NCI-H2081 treated with DMSO at 0.1 percent for 48 hours (cell line): ENCODE results near the gene CFTR.
"Not testable (repeated sequence)": the region's sequence is repeated elsewhere in the genome, so short reads cannot be mapped to it uniquely, and the experiment has no call there.

Source experiments
- DNase-seq: peaks from one replicate; lab custom pipeline; 2025; lab: John Stamatoyannopoulos, UW

The CFTR gene

DNA sequence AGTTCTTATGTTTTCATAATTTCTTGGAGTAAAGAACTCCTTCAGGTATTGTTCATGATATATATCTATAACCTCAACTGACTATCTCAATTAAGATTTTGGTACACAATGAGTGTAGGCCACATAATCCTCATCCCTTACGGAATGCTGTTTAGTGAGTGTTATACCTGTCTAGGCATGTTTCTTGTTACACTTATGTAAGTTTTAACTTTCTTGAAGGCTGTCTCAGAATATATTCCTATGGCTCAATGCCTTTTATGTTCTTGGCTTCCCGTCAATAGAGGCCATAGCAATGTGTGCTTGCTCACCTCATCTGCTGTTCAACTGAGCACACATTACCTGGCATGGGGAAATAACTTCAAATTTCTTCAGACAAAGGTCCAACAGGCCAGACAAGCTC, 208.3 kb downstream of the CFTR start:
- no peak for DNase-seq

DNA sequence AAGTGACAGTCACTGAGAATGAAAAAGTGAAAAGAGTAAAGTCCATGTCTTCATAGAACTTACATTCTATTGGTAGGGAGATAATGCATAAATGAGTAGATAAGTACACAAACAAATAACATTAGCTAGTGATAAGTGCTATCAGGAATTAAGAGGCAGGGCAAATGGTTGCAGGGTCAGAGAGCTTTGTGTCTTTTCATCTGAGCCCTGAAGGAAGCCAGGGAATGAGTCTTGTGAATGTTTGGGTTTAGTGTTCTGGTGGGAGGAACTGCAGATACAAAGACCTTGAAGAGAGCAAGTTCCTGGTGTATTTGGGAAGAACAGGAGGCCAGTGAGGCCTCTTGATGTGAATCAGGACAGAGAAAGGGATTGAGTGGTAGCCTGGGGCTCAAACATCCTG, 209.6 kb downstream of the CFTR start:
- no peak for DNase-seq

DNA sequence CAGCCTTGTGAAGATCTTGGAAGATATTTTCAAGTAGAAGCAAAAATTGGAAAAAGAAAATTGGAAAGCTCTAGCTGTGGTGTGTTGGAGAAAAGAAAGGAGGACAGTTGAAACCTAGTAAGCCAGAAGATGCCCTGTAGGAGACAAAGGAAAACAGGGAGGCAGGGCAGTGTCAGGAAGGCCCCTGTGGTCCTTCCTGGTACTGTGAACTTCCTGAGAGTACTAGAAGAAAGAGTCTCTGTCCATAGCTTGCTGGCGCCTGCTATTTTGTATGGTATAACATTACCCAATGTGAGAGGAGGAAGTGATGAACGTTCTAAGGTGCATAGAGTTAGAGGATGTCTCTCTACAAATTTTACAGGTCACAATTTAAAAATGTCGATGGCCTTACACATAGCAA, 210.3 kb downstream of the CFTR start:
- no peak for DNase-seq

DNA sequence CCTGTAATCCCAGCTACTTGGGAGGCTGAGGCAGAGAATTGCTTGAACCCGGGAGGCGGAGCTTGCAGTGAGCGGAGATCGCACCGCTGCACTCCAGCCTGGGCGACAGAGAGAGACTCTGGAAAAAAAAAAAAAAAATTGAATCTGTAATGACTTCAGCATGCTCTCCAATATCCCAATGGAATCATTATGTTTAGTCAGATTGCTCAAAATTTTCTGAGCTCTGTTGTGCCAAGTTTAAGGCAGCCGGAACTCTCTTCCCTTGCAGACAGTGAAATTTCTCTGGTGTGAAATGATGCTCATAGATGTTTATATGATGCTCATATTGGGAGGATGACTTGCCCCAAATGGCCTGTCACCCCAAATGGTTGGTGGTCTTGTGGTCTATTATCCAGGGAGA, 212.5 kb downstream of the CFTR start:
- no peak for DNase-seq

DNA sequence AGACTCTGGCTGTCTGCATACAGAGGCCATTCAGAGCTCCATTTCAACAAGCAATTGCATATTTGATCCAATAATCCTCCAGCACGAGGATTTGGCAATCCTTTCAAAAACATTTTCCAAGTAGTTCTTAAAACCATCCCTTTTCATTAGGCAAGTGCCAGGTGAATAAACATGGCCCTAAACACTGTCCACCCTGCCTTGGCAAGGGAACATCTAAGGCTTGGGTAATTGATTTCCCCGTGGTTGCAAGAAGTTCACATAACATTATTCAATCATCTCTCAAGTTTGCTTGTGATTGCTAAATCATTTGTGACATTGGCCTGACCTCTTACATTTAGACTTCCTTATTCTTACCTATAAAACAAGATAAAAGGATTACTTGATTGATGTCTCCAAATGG, 218.2 kb downstream of the CFTR start:
- DNase-seq, result no peak

DNA sequence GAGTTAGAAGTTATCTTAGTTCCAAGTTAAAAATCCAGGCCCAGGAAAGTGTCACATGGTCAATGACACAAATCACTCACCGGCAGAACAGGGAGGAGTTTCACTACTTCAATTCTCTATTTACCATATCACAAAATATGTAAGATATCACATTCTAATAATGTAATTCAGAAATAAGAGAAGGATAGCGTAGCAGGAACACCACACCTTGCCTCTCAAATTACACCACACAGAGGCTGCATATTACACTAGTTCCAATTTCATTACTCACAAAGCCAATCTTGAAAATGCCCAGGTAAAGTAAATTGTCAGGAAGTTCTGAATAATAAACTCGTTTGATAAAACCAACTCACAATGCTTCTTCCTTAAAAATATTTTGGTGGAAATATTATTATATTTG, 224.2 kb downstream of the CFTR start:
- no peak for DNase-seq

DNA sequence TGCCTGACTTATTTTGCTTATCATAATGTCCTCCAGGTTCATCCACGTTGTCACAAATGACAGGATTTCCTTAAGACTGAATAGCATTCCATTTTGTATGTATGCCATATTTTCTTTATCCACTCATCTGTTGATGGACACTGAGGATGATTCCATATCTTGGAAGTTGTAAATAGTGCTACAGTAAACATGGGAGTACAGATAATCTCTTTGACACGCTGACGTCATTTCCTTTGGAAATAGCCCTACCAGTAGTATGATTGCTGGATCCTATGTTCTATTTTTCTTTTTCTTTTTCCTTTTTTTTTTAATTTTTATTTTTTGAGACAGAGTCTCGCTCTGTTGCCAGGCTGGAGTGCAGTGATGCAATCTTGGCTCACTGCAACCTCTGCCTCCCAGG, 225.8 kb downstream of the CFTR start:
- no peak for DNase-seq

DNA sequence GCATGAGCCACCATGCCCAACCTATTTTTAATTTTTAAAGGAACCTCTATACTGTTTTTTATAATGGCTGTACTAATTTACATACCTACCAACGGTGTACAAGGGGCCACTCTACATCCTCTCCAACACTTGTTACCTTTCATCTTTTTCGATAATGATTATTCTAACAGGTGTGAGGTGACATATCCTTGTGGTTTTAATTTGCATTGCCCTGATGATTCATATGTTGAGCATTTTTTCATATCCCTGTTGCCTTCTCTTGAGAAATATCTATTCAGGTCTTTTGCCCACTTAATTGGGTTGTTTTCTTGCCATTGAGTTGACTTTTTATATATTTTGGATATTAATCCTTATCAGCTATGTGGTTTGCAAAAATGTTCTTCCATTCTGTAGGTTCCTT, 226.4 kb downstream of the CFTR start:
- no peak for DNase-seq

DNA sequence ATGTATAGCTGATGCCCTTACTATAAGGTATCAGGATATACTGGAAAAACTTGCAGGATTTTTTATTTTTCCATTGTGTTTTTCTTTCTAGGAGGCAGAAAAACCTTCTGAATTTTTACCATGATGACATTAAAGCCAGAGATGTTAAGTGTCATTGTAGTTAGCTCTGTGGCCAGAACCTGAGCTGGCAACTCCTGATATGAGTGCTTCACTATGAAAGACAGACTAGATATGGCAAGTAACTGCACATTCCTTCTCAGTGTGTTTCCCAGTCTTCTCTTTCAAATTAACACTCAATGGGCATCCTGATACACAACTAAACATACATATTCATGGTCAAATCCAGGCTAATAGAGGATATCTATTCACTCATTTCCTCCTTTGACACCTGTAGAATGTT, 227.3 kb downstream of the CFTR start:
- no peak for DNase-seq

DNA sequence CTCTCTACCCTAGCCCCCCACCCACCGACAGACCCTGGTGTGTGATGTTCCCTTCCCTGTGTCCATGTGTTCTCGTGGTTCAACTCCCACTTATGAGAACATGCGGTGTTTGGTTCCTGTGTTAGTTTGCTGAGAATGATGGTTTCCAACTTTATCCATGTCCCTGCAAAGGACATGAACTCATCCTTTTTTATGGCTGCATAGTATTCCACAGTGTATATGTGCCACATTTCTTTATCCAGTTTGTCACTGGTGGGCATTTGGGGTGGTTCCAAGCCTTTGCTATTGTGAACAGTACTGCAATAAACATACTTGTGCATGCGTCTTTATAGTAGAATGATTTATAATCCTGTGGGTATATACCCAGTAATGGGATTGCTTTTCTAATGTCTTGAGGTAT, 228.3 kb downstream of the CFTR start:
- DNase-seq, result not testable (repeated sequence)

DNA sequence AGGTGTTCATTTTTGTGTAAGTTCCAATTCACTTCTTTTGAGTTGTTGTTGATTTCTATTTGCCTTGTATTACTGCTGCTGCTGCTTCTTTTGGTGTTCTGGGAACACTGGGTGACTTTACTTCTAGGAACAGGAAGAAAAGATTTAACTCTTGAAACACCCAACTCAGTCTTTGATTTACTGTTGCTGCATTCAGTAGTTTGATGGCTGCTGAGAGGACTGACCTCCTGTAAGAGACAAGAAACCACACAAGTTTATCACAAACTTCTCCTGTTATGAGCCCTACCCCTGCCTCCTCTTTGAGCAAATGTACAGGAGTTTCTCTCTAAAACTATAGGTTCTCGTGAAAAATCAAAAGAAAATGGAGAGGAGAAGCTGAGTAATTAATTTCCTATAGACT, 231.7 kb downstream of the CFTR start:
- DNase-seq, result no peak

DNA sequence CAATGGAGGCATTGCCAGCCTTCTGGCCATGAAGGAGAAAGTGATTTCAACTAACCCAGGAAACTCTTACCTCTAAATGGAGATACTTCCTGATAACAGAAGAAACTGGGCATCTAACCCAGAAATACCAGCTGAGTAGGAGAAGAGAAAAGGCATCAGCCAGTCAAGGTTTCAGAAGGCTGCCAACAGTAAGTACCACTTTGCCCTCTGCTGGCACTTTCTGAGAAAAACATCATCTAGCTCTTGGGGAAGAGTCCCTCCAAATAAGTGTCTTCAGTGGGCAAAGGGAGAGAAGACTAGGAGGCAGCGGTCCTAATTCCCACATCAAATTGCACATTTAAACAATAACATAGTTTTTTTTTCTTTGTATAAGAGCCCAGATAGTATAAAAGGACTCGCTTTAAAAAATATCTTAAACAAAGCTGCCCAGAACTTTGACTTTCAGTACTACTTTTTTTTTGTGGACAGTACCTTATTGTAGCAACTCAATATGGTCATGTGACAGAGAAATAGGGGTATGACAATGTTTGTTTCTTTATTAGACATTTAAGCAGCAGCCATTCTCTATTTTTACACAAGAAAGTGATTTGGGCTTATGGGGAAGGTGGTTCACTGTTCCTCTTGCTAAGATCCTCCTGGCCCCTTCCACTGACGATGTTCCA, 236.1 kb downstream of the CFTR start:
- peak; percentile 45 for DNase-seq

DNA sequence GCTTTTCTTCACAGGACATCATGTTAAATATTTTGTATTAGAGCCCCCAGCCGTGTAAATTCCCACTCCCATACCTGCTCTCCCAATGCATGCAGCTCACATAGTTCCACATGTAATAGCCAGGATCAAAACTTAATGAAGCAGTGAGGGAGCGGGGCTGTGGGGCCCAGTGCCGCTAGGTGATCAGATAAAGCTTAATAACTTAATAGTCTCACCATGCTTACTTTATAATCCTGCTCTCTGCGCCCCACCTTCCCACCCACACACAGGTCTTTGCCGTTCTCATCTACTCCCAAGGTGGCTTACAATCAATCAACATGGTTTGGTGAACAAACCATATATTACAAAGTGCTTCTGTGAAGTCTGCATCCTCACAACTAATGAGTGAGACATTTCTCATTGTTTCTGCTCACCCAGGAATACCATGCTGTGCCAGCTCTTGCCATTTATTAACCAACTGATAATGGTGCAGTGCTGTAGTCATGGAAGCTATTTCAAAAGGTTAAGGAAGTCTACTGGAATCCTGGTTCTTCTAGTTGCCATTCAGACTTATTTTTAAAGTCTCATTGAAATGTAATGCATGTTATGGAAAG, 237.0 kb downstream of the CFTR start:
- no peak for DNase-seq

DNA sequence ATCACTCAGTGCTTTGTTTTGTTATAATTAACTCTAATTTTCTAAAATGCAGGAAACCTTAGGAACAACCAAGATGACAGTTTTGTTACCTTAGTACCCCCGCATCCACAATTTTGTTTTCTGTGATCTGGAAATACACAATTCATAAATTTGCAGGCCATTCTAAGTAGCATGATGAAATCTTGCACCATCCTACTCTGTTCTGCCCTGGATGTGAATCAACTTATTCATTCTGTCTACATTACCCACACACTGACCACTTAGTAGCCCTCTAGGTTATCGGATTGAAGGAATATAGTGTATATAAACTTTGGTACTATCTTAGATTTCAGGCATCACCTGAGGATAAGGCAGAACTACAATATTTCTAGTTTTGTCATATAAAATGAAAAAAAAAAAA, 237.5 kb downstream of the CFTR start:
- no peak for DNase-seq
